ENCODE measurements around the gene STIP1.

Gene STIP1

GRCh38 chr11:64201543-64201942, 15.6 kb downstream of the STIP1 start:
- no peak for DNase-seq
- H3K27me3 ChIP-seq (replicated peaks), result no peaks in the 10 kb centered on the region
- in situ Hi-C loops (cut with HindIII; ENCODE audit: low pct_ligation_motif_present, low sequenced_read_pairs), result no loop called here
- H3K27ac ChIP-seq, result no peak overlapping the region
- H3K4me3 ChIP-seq (ENCODE audit: low read depth, low read length), result no peak overlapping the region
- TF ChIP-seq, protein P1, sequence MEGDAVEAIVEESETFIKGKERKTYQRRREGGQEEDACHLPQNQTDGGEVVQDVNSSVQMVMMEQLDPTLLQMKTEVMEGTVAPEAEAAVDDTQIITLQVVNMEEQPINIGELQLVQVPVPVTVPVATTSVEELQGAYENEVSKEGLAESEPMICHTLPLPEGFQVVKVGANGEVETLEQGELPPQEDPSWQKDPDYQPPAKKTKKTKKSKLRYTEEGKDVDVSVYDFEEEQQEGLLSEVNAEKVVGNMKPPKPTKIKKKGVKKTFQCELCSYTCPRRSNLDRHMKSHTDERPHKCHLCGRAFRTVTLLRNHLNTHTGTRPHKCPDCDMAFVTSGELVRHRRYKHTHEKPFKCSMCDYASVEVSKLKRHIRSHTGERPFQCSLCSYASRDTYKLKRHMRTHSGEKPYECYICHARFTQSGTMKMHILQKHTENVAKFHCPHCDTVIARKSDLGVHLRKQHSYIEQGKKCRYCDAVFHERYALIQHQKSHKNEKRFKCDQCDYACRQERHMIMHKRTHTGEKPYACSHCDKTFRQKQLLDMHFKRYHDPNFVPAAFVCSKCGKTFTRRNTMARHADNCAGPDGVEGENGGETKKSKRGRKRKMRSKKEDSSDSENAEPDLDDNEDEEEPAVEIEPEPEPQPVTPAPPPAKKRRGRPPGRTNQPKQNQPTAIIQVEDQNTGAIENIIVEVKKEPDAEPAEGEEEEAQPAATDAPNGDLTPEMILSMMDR (IDR thresholded peaks at IDR 0.05; ENCODE audit: low read depth, low read length, missing control alignments), result no peak
- H3K36me3 ChIP-seq (replicated peaks), result peaks cover 80% of the 10 kb centered on the region

- Histone ChIP-seq H3K27ac (no peak overlapping the region), H3K4me3 (ENCODE audit: low read depth, low read length) (no peak overlapping the region), H3K36me3 (replicated peaks) (peaks cover 71% of the 10 kb centered on the region), H3K27me3 (replicated peaks) (no peaks in the 10 kb centered on the region)
- in situ Hi-C loops (cut with HindIII; ENCODE audit: low pct_ligation_motif_present, low sequenced_read_pairs), result no loop called here
- TF ChIP-seq, protein P1 (IDR thresholded peaks at IDR 0.05; ENCODE audit: low read depth, low read length, missing control alignments), result no peak
- no peak for DNase-seq
These were observed 17.0 kb downstream of the STIP1 start for GRCh38 chr11:64202992-64203391.

- TF ChIP-seq, protein P1 (IDR thresholded peaks at IDR 0.05; ENCODE audit: low read depth, low read length, missing control alignments), result no peak
- Histone ChIP-seq H3K36me3 (replicated peaks) (peaks cover 65% of the 10 kb centered on the region), H3K4me3 (ENCODE audit: low read depth, low read length) (no peak overlapping the region), H3K27me3 (replicated peaks) (no peaks in the 10 kb centered on the region), H3K27ac (no peak overlapping the region)
- in situ Hi-C loops (cut with HindIII; ENCODE audit: low pct_ligation_motif_present, low sequenced_read_pairs), result no loop called here
- no peak for DNase-seq
These were observed 17.6 kb downstream of the STIP1 start for GRCh38 chr11:64203421-64204079.

GRCh38 chr11:64204080-64204440, 18.1 kb downstream of the STIP1 start:
- Histone ChIP-seq H3K4me3 (ENCODE audit: low read depth, low read length) (no peak overlapping the region), H3K27ac (no peak overlapping the region), H3K36me3 (replicated peaks) (peaks cover 62% of the 10 kb centered on the region), H3K27me3 (replicated peaks) (no peaks in the 10 kb centered on the region)
- DNase-seq, result no peak
- TF ChIP-seq, protein P1 (IDR thresholded peaks at IDR 0.05; ENCODE audit: low read depth, low read length, missing control alignments), result no peak
- in situ Hi-C loops (cut with HindIII; ENCODE audit: low pct_ligation_motif_present, low sequenced_read_pairs), result no loop called here

GRCh38 chr11:64204464-64204989, 18.6 kb downstream of the STIP1 start:
- Histone ChIP-seq H3K27me3 (replicated peaks) (no peaks in the 10 kb centered on the region), H3K4me3 (ENCODE audit: low read depth, low read length) (no peak overlapping the region), H3K36me3 (replicated peaks) (peaks cover 59% of the 10 kb centered on the region), H3K27ac (peak overlapping the region; percentile 7)
- DNase-seq, result peak; percentile 86
- in situ Hi-C loops (cut with HindIII; ENCODE audit: low pct_ligation_motif_present, low sequenced_read_pairs), result no loop called here
- TF ChIP-seq, protein P1 (IDR thresholded peaks at IDR 0.05; ENCODE audit: low read depth, low read length, missing control alignments), result peak; percentile 87
